Measurements from ENCODE around the gene PJA1.

- TF ChIP-seq POLR2A (IDR thresholded peaks at IDR 0.05; ENCODE audit: low read length) (no peak), CTCF (IDR thresholded peaks at IDR 0.05) (no peak), EP300 (IDR thresholded peaks at IDR 0.05) (no peak), ZNF302 (CRISPR knock-in tag; IDR thresholded peaks at IDR 0.05) (no peak), JUNB (IDR thresholded peaks at IDR 0.05) (no peak), TP53 (CRISPR knock-in tag; IDR thresholded peaks at IDR 0.05) (no peak), RAD21 (conservative IDR thresholded peaks at IDR 0.05 in 1 of 2, IDR thresholded peaks at IDR 0.05 in 1 of 2) (no peak), FOSL2 (IDR thresholded peaks at IDR 0.05) (no peak), FOSL2 (CRISPR knock-in tag; IDR thresholded peaks at IDR 0.05) (no peak), RCOR1 (IDR thresholded peaks at IDR 0.05; ENCODE audit: low read depth, low read length) (no peak), CHD2 (IDR thresholded peaks at IDR 0.05; ENCODE audit: low read length, partially characterized antibody) (no peak), MYC (IDR thresholded peaks at IDR 0.05; ENCODE audit: borderline replicate concordance, low read length) (no peak), CBX2 (IDR thresholded peaks at IDR 0.05; ENCODE audit: borderline replicate concordance, low read depth) (no peak)
These were observed 12.4 kb upstream of the PJA1 start for GRCh38 chrX:69177511-69178162.
